Activated CD8-positive, alpha-beta T cell treated with anti-CD3 and anti-CD28 coated beads, Interleukin-2, amount 10 ng/mL, durations not matched to agents 7 days and 5 days (primary cell): ENCODE results near the gene C20orf204. TPM values are rescaled to one million over a fixed set of nuclear protein-coding genes. Genes with fewer than 3 reads are reported as not detected.
A peak's percentile ranks its signal among the peaks of the same experiment; 100 is the strongest.

Source experiments
- ATAC-seq: fragments of 150-1000 bp; cut with Tn5 transposase; one replicate; pipeline ENCODE4 v1.10.0; 2021; ENCODE audit warnings: moderate library complexity
- CTCF ChIA-PET: fragments of 350-600 bp; sonication (Branson Sonifier 250); formaldehyde crosslinking; loops from one replicate; lab custom pipeline; 2021; ENCODE audit warnings: antibody characterized with exemption; lab: Charles Lee
- POLR2A ChIA-PET: fragments of 350-600 bp; sonication (Branson Sonifier 250); formaldehyde crosslinking; loops from one replicate; lab custom pipeline; 2021; ENCODE audit warnings: antibody characterized with exemption; lab: Charles Lee
- DNase-seq: peaks from one replicate; pipeline ENCODE4 v3.0.0-alpha.2; 2020
- H3K27ac Mint-ChIP-seq: one replicate; pipeline ENCODE4 v1.8.0; 2021; ENCODE audit warnings: mild to moderate bottlenecking, mixed read lengths
- H3K27me3 Mint-ChIP-seq: one replicate; pipeline ENCODE4 v1.8.0; 2021; ENCODE audit warnings: low read depth, mixed read lengths
- H3K36me3 Mint-ChIP-seq: one replicate; pipeline ENCODE4 v1.8.0; 2021; ENCODE audit warnings: low read depth, mixed read lengths
- H3K4me1 Mint-ChIP-seq: one replicate; pipeline ENCODE4 v1.8.0; 2021; ENCODE audit warnings: low read depth, mixed read lengths
- H3K4me3 Mint-ChIP-seq: one replicate; pipeline ENCODE4 v1.8.0; 2021; ENCODE audit warnings: mild to moderate bottlenecking, mixed read lengths
- H3K9me3 Mint-ChIP-seq: one replicate; pipeline ENCODE4 v1.8.0; 2022; ENCODE audit warnings: mixed read lengths; ENCODE audit not compliant: insufficient read depth
- total RNA-seq, 2 experiments: library from RNA; stranded (reverse); gene quantifications; one replicate each; pipeline ENCODE4 v1.2.3, GENCODE V29; 2021

C20orf204 gene
- total RNA-seq, 2 experiments from 2014 or later = 6.4 to 7.6 TPM

DNA sequence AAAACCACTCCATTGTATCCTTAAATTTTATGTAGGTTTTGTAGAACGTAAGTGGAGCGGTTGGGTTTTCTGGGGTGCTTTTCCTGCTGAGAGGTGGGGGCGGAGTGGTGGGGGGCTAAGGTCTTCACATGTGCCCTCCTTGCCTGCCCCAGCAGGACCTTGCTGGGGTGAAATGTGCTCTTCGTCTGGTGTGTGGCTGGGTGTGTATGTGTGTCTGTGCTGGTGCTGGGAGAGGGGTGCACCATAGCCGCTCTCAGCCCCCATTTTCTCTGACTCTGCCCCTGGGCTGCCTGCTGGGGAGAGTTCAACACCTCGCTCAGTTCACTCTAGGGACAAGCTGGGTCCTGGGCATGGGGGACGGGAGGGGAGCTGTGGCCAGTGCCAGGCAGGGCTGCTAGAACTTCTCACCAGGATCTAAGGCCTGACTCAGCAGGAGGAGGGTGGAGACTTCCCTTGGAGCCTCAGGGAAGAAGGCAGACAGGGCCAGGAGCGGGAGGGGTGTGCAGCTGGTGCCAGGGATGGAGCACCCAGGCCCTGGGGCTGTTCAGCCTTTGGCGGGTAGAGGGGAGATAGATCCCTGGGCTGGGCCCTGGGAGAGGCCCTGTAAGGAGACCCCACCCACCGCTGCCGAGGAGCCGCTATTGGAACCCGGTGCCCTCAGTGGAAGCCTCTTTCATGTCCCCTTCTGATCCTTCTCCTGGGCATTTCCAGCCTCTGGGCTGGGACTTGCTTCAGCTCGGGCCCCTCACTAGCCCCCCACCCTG, 8.7 kb downstream of the C20orf204 start:
- H3K27ac Mint-ChIP-seq = no peak overlapping the region
- CTCF ChIA-PET = interaction anchor here (1.0 to 3.0 kb wide), 3 partner anchors 10 to 64 kb away, joined by 3 to 9 read pairs (median 8); partner anchors contain the start of gene PRPF6

DNA sequence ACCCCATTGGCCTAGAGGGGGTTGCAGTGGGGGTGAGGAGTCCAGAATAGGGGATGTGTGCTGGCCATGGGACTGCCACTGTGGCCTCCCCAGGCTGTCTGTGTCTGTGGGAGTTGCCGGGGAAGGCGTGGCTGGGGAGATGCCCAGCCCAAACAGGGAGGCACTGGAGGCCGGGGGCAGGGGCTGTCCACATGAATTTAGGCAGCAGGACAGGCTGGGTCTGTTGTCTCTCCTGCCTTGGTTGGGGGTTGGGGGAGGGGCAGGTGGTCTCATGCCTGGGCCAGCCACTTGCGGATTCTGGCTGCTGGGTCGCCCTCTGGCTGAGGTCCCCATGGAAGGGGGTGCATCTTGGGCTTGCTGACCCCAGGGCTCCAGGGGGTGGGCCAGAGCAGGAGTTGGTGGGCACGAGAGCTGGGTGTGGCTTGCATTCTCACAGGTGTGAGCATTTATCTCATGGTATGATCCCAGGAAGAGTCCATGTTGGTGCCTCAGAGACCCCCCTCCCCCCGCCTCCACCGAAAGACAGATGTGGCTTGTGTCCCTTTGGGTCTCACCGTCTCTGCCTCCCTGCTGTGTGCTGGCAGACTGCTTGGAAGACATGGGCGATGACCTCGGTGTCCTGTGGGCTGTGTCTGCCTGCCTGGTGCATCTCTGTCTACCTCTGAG, 9.5 kb downstream of the C20orf204 start:
- peak overlapping the region; percentile 61 for H3K27ac Mint-ChIP-seq
- no peaks in the 10 kb centered on the region for H3K36me3 Mint-ChIP-seq
- DNase-seq (no peak), ATAC-seq (no peak)
- ChIA-PET POLR2A (no interaction called here), CTCF (interaction anchor here (3.0 kb wide), 1 partner anchor 12 kb away, joined by 8 read pairs; no protein-coding TSS in a partner anchor)
- no peak overlapping the region for H3K4me3 Mint-ChIP-seq
- peaks cover 43% of the 10 kb centered on the region for H3K4me1 Mint-ChIP-seq
- peaks cover 30% of the 10 kb centered on the region for H3K27me3 Mint-ChIP-seq
- no peaks in the 10 kb centered on the region for H3K9me3 Mint-ChIP-seq

More for the DNA sequence above, 8.7 kb downstream of the C20orf204 start:
- H3K36me3 Mint-ChIP-seq = no peaks in the 10 kb centered on the region
- H3K4me1 Mint-ChIP-seq = peaks cover 51% of the 10 kb centered on the region
- H3K9me3 Mint-ChIP-seq = no peaks in the 10 kb centered on the region
- peaks cover 24% of the 10 kb centered on the region for H3K27me3 Mint-ChIP-seq
- DNase-seq (no peak), ATAC-seq (no peak)
- H3K4me3 Mint-ChIP-seq = no peak overlapping the region
- POLR2A ChIA-PET = interaction anchor here (0.6 kb wide), 1 partner anchor 142 kb away, joined by 3 read pairs; no protein-coding TSS in a partner anchor

DNA sequence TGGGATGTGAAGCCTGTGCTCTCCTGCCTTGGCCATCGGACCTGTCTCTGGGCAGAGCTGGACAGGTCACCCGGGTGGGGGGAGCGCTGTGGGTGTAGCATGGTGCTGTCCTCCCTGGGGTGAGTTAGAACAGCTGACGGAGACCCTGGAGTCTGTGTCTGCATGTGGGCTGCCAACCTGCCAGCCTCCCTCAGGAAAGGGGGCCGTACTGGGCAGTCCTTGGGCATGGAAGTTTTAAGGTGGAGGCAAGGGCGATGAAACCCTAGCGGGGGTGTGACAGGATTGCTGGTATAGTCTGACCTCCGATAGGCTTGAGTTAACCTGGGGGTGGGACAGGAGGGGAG, 11.0 kb downstream of the C20orf204 start:
- Mint-ChIP-seq H3K27me3 (peaks cover 40% of the 10 kb centered on the region), H3K4me1 (peaks cover 29% of the 10 kb centered on the region), H3K9me3 (no peaks in the 10 kb centered on the region), H3K27ac (no peak overlapping the region), H3K4me3 (no peak overlapping the region), H3K36me3 (no peaks in the 10 kb centered on the region)
- no peak for DNase-seq
- ChIA-PET CTCF (interaction anchor here (1.4 kb wide), 1 partner anchor 9 kb away, joined by 4 read pairs; no protein-coding TSS in a partner anchor), POLR2A (interaction anchor here (1.0 kb wide), 1 partner anchor 11 kb away, joined by 4 read pairs; the partner anchor contains the start of gene C20orf204)
- ATAC-seq = no peak

DNA sequence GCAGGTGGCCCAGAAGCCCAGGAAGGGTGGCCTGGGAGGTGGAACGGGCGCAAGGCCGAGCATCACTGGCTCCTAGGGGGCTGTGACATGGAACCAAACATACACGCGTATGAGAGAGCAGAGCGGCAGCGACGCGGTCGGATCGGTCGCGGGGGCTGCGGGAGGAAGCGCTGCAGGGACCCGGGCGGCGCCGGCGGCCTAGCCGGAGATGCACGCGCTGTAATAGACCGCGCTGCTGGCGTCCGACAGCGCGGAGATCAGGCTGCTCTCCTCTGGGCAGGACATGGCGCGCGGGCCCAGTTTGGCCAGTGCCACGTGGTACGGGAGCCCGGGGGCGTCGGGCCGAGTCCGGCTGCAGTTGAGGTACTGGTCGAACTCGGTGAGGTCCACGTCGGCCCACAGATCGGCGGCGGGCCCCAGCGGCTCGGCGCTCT, 12.0 kb downstream of the C20orf204 start:
- Mint-ChIP-seq H3K4me1 (peaks cover 27% of the 10 kb centered on the region), H3K36me3 (no peaks in the 10 kb centered on the region), H3K27me3 (peaks cover 40% of the 10 kb centered on the region), H3K27ac (no peak overlapping the region), H3K9me3 (no peaks in the 10 kb centered on the region), H3K4me3 (no peak overlapping the region)
- no peak for DNase-seq
- ChIA-PET POLR2A (interaction anchor here (1.0 kb wide), 1 partner anchor 12 kb away, joined by 4 read pairs; the partner anchor contains the start of gene C20orf204), CTCF (interaction anchor here (1.4 to 7.5 kb wide), 2 partner anchors 9 to 10 kb away, joined by 4 to 51 read pairs; no protein-coding TSS in a partner anchor)
- ATAC-seq = peak; percentile 10

DNA sequence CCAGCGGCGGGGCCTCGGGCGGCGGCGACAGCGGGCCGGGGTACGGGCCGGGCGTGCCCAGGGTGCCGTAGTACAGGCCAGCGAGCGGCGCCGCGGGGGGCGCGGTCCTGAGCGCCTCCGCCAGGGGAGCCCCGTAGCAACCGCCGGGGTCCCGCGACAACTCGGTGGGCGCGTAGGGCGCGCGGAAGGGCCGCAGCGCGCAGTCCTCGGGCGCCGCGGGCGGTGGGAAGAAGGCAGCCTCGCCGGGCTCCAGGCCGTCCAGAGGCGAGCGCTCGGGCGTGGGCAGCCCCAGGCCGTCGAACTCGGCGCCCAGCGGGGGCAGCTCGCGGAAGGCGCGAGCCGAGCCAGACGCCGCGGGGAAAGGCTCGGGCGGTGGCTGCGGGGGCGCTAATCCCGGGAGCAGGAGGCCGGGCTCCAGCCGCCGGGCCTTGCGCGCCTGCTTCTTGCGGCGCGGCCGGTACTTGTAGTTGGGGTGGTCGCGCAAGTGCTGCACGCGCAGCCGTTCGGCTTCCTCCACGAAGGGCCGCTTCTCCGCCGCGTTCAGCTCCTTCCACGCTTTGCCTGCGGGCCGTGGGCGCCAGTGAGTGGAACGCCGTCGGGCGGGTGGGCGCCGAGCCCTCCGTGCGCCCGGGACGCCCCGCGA, 12.5 kb downstream of the C20orf204 start:
- ATAC-seq (no peak), DNase-seq (no peak)
- no peak overlapping the region for H3K4me3 Mint-ChIP-seq
- CTCF ChIA-PET = interaction anchor here (7.5 kb wide), 1 partner anchor 9 kb away, joined by 51 read pairs; no protein-coding TSS in a partner anchor
- POLR2A ChIA-PET = no interaction called here
- H3K27ac Mint-ChIP-seq = no peak overlapping the region
- peaks cover 31% of the 10 kb centered on the region for H3K4me1 Mint-ChIP-seq
- H3K27me3 Mint-ChIP-seq = peaks cover 44% of the 10 kb centered on the region
- H3K9me3 Mint-ChIP-seq = no peaks in the 10 kb centered on the region
- H3K36me3 Mint-ChIP-seq = no peaks in the 10 kb centered on the region

DNA sequence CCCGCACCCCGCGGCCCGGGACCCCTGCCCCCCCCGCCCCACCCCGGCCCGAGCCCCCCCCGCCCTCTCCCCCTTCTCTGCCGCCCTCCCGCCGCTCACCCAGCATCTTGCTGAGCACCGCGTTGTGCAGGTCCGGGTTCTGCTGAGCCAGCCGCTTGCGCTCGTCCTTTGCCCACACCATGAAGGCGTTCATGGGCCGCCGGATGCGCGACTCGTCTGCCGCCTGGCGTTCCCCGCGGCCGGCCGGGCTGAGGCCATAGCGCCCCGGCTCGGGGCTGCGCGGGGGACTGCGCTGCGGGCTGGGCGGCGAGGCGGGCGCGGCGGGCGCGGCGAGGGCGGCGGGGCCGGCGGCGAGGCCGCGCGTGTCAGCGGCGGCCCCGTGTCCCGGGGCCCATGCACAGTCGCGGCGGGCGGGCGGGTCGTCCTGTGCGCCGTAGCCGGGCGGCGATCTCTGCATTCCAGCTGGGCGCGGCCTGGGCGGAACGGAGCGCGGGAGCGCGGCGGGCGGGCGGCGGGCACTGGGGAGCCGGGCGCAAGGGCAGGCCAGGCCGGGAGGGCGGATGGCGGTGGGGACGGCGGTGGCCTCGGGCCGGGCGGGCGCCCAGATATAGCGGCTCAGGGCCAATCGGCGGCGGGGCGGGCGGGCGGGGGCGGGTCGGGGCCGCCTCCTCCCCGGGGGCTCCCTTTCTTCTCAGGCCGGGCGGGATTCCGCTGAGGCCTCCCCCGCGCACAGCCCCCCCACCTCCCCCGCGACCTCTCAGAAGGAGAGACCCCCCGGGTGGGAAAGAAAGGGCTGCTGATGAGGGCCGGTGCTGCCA, 13.3 kb downstream of the C20orf204 start, which contains the start of gene SOX18:
Gene SOX18 (minus strand): TSS at position 580 of the 818 bp plus-strand sequence. CDS start 123 bp downstream, at position 457.
- Mint-ChIP-seq H3K36me3 (no peaks in the 10 kb centered on the region), H3K27ac (no peak within 1 kb of the TSS), H3K27me3 (peaks cover 44% of the 10 kb centered on the region), H3K9me3 (no peaks in the 10 kb centered on the region), H3K4me3 (peak within 1 kb of the TSS; percentile 28), H3K4me1 (peaks cover 32% of the 10 kb centered on the region)
- ATAC-seq (peak; percentile 62), DNase-seq (peak; percentile 59)
- CTCF ChIA-PET = interaction anchor here (7.5 kb wide), 1 partner anchor 10 kb away, joined by 51 read pairs; no protein-coding TSS in a partner anchor
- POLR2A ChIA-PET = no interaction called here

DNA sequence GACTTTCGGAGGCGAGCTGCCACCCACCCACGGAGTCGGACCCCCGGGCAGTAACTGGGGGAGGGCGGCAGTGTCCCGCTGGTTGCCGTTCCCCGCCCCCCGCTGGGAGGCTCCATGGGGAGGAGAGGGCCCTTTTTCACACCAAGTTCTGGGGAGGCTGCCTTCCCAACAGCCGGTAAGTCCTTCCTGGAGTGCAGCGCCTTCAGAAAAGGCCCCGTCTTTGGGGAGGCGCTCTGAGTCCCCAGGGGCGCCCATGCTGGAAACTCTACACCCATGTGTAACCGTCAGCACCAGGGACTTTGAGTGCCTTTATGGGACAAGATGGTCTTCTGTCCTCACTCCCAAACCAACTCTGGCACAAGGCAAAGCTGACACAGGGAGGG, 13.9 kb downstream of the C20orf204 start:
- peaks cover 36% of the 10 kb centered on the region for H3K4me1 Mint-ChIP-seq
- DNase-seq (no peak), ATAC-seq (no peak)
- H3K27ac Mint-ChIP-seq = no peak overlapping the region
- no peaks in the 10 kb centered on the region for H3K9me3 Mint-ChIP-seq
- H3K27me3 Mint-ChIP-seq = peaks cover 44% of the 10 kb centered on the region
- ChIA-PET POLR2A (no interaction called here), CTCF (interaction anchor here (7.5 kb wide), 1 partner anchor 11 kb away, joined by 51 read pairs; no protein-coding TSS in a partner anchor)
- H3K4me3 Mint-ChIP-seq = peak overlapping the region; percentile 18
- H3K36me3 Mint-ChIP-seq = no peaks in the 10 kb centered on the region

DNA sequence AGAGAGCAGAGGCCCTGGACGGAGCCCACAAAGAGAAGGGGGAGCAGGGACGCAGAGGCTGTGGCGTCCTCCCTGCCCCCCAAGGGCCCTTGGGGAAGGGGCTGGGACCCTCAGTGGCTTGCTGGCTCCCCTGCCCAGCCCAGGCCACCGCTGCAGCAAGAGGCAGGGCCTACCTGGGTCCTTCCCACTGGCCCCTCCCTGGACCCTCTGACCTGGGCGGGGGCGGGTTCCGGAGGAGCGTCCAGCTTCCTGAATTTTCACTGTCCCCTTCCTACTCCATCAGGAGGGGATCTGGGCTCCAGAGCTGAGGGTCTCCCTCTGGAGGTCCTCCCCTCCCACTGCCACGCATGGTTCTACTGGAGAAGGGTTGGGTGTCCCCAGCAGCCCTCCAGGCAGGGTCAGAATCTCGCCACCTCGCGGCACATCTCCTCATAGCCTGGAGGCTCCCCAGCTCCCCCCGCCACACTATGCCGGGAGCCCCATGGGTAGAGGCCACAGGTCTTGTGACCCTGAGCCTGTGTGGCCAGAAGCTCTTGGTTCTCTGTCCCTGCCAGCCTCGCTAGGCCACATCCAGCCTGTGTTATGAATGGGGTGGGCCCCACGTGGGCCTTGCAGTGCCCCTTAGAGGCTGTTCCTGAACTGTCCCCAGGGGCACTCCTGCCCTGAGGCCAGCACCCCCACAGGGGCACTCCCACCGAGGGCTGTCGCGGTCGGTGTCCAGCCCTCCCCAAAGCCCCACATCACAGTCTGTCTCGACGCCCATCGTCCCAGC, 14.5 kb downstream of the C20orf204 start:
- no peak overlapping the region for H3K4me3 Mint-ChIP-seq
- H3K36me3 Mint-ChIP-seq = no peaks in the 10 kb centered on the region
- ChIA-PET CTCF (interaction anchor here (7.5 kb wide), 1 partner anchor 11 kb away, joined by 51 read pairs; no protein-coding TSS in a partner anchor), POLR2A (interaction anchor here (0.6 kb wide), 1 partner anchor 836 kb away, joined by 3 read pairs; no protein-coding TSS in a partner anchor)
- no peak overlapping the region for H3K27ac Mint-ChIP-seq
- no peak for ATAC-seq
- H3K4me1 Mint-ChIP-seq = peaks cover 38% of the 10 kb centered on the region
- H3K9me3 Mint-ChIP-seq = no peaks in the 10 kb centered on the region
- no peak for DNase-seq
- peaks cover 44% of the 10 kb centered on the region for H3K27me3 Mint-ChIP-seq

DNA sequence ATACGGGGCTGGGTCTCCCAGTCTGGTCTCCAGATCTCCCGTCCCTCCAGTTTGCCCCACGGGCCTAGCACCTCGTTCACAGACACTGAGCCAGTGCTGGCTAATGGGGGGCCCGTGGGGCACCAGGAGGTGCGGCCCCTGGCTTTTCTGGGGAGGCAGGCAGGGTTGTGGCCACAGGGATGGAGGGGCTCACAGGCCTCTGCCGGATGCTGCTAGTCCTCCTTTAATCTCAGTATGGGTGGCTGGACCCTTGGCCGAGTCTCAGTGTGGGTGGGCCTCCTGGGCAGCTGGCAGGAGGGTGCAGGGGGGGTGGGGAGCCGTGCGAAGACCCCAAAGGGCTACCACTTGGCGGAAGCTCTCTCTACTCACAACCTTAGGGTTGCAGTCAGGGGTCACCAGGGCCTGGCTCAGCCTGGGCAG, 15.1 kb downstream of the C20orf204 start:
- no peak overlapping the region for H3K27ac Mint-ChIP-seq
- no peak for DNase-seq
- H3K36me3 Mint-ChIP-seq = no peaks in the 10 kb centered on the region
- H3K4me3 Mint-ChIP-seq = no peak overlapping the region
- ChIA-PET POLR2A (interaction anchor here (0.6 kb wide), 1 partner anchor 836 kb away, joined by 3 read pairs; no protein-coding TSS in a partner anchor), CTCF (interaction anchor here (7.5 kb wide), 1 partner anchor 12 kb away, joined by 51 read pairs; no protein-coding TSS in a partner anchor)
- H3K27me3 Mint-ChIP-seq = peaks cover 40% of the 10 kb centered on the region
- peaks cover 33% of the 10 kb centered on the region for H3K4me1 Mint-ChIP-seq
- no peak for ATAC-seq
- no peaks in the 10 kb centered on the region for H3K9me3 Mint-ChIP-seq
